GM12878 (cell line): ENCODE results near the gene GJB4. TPM values are rescaled to one million over a fixed set of nuclear protein-coding genes. Genes with fewer than 3 reads are reported as not detected.

Experiments used
- ATAC-seq: fragments of 200-7000 bp; cut with Tn5 transposase; 3 replicates; pipeline ENCODE4 v1.9.1; 2020; ENCODE audit warnings: mild to moderate bottlenecking, moderate library complexity
- BruUV-seq: library from RNA; stranded (reverse); fragments of 400-500 nt; replicated peaks from 2 replicates; lab custom pipeline; 2021; lab: Mats Ljungman, UMichigan
- CTCF ChIA-PET: fragments of 300-600 bp; sonication (Branson Sonifier 250); formaldehyde crosslinking; extraction: SDS; loops from one replicate; lab custom pipeline; 2021; ENCODE audit warnings: inconsistent platforms; lab: Yijun Ruan, JAX
- POLR2A ChIA-PET: fragments of 350-600 bp; formaldehyde crosslinking; extraction: SDS; loops from one replicate; lab custom pipeline; 2021; ENCODE audit warnings: inconsistent platforms; lab: Charles Lee
- RAD21 ChIA-PET: fragments of 300-600 bp; sonication (Branson Sonifier 250); formaldehyde crosslinking; loops from one replicate; lab custom pipeline; 2023; ENCODE audit warnings: antibody characterized with exemption; ENCODE audit not compliant: unreplicated experiment; lab: Charles Lee
- SMC1A ChIA-PET: fragments of 300-600 bp; sonication (Branson Sonifier 250); formaldehyde crosslinking; loops from one replicate; lab custom pipeline; 2023; ENCODE audit not compliant: unreplicated experiment, uncharacterized antibody; lab: Charles Lee
- DNase-seq: peaks from one replicate; pipeline ENCODE4 v3.0.0-alpha.2; 2011; ENCODE audit warnings: low read depth, low spot score
- FAIRE-seq: peaks from 3 replicates; lab custom pipeline; 2011; peaks lifted over from hg19 to GRCh38; lab: Jason Lieb, UNC
- H2AFZ ChIP-seq: 2 replicates; pipeline ENCODE4 v1.6.0; 2011; ENCODE audit warnings: low read depth, low read length, control low read depth; ENCODE audit not compliant: control insufficient read depth
- H3K27ac ChIP-seq: 2 replicates; pipeline ENCODE4 v1.5.1; 2011; ENCODE audit warnings: control low read depth; ENCODE audit not compliant: control insufficient read depth, insufficient read depth
- H3K27me3 ChIP-seq, 2 experiments: replicated peaks in 1 of 2; 2 replicates each; pipeline versions ENCODE4 v1.6.0 to v1.6.1; 2011; ENCODE audit warnings: low read length in 1 of 2; ENCODE audit not compliant: control insufficient read depth in 2 of 2, insufficient read depth in 2 of 2
- H3K36me3 ChIP-seq, 2 experiments: 2 replicates each; pipeline ENCODE4 v1.5.1; 2011; ENCODE audit warnings: low read length in 1 of 2; ENCODE audit not compliant: control insufficient read depth in 2 of 2, insufficient read depth in 2 of 2
- H3K4me1 ChIP-seq: 2 replicates; pipeline ENCODE4 v1.6.1; 2011; ENCODE audit warnings: mild to moderate bottlenecking, low read length, moderate library complexity, mixed read lengths; ENCODE audit not compliant: control insufficient read depth, insufficient read depth
- H3K4me2 ChIP-seq: 2 replicates; pipeline ENCODE4 v1.6.0; 2011; ENCODE audit warnings: control low read depth; ENCODE audit not compliant: control insufficient read depth, insufficient read depth
- H3K4me3 ChIP-seq: fragments of 200-600 bp; sonication (generic); 2 replicates; pipeline ENCODE4 v1.5.1; 2016
- H3K79me2 ChIP-seq: 2 replicates; pipeline ENCODE4 v1.6.0; 2011; ENCODE audit warnings: low read length; ENCODE audit not compliant: control insufficient read depth, insufficient read depth
- H3K9ac ChIP-seq: 2 replicates; pipeline ENCODE4 v1.8.0; 2011; ENCODE audit warnings: low read length, control low read depth, mixed read lengths; ENCODE audit not compliant: control insufficient read depth, insufficient read depth
- H3K9me3 ChIP-seq: replicated peaks from 3 replicates; pipeline ENCODE4 v1.5.1; 2011; ENCODE audit warnings: mild to moderate bottlenecking, low read length; ENCODE audit not compliant: control insufficient read depth, insufficient read depth
- H4K20me1 ChIP-seq: 2 replicates; pipeline ENCODE4 v1.6.0; 2011; ENCODE audit not compliant: control insufficient read depth, insufficient read depth
- ATF2 ChIP-seq: IDR thresholded peaks from 2 replicates; pipeline ENCODE4 v1.6.1; 2012; ENCODE audit warnings: low read length, inconsistent platforms
- ATF3 ChIP-seq: IDR thresholded peaks from 2 replicates; pipeline ENCODE4 v1.6.1; 2011; ENCODE audit warnings: low read depth, mild to moderate bottlenecking, low read length, moderate library complexity, borderline replicate concordance; ENCODE audit errors: extremely low read depth
- CBX5 ChIP-seq: sonication (generic); IDR thresholded peaks from 2 replicates; pipeline ENCODE4 v1.6.1; 2016; ENCODE audit warnings: low read depth, moderate library complexity, mild to moderate bottlenecking, inconsistent platforms
- EED ChIP-seq: sonication (generic); IDR thresholded peaks from 2 replicates; pipeline ENCODE4 v1.6.1; 2016; ENCODE audit warnings: antibody characterized with exemption, low read depth
- EGR1 ChIP-seq, 2 experiments: IDR thresholded peaks; 1 replicate in 1 of 2; 2 replicates in 1 of 2; pipeline ENCODE4 v1.6.1; 2011 to 2012; ENCODE audit warnings: low read depth in 2 of 2, low read length in 2 of 2, borderline replicate concordance in 1 of 2, mild to moderate bottlenecking in 1 of 2, moderate library complexity in 1 of 2
- FOXM1 ChIP-seq: IDR thresholded peaks from 2 replicates; pipeline ENCODE4 v1.6.1; 2012; ENCODE audit warnings: low read depth, mild to moderate bottlenecking, inconsistent platforms, low read length, moderate library complexity
- HDGF ChIP-seq: fragments of 450-650 bp; IDR thresholded peaks from 2 replicates; pipeline ENCODE4 v1.6.1; 2016; ENCODE audit warnings: antibody characterized with exemption
- IKZF2 ChIP-seq, 2 experiments: fragments of 450-650 bp; IDR thresholded peaks; 2 replicates each; pipeline ENCODE4 v1.6.1; 2017; ENCODE audit warnings: mild to moderate bottlenecking in 2 of 2, moderate library complexity in 2 of 2
- KDM1A ChIP-seq: fragments of 200-600 bp; sonication (generic); IDR thresholded peaks from 2 replicates; pipeline ENCODE4 v1.6.1; 2016; ENCODE audit warnings: borderline replicate concordance
- NFIC ChIP-seq: IDR thresholded peaks from 2 replicates; pipeline ENCODE4 v1.6.1; 2012; ENCODE audit warnings: low read depth, mild to moderate bottlenecking, inconsistent platforms, low read length, moderate library complexity
- POLR2AphosphoS2 ChIP-seq: IDR thresholded peaks from 2 replicates; pipeline ENCODE4 v1.6.1; 2011; ENCODE audit warnings: low read depth, mild to moderate bottlenecking, low read length, improper control_type of control experiment, moderate library complexity
- PRDM15 ChIP-seq: fragments of 450-650 bp; formaldehyde crosslinking; IDR thresholded peaks from 2 replicates; pipeline ENCODE4 v1.4.0; 2020; ENCODE audit warnings: mild to moderate bottlenecking, moderate library complexity
- RELB ChIP-seq: fragments of 450-650 bp; IDR thresholded peaks from 2 replicates; pipeline ENCODE4 v1.6.1; 2017; ENCODE audit warnings: low read depth, mild to moderate bottlenecking, moderate library complexity
- RFX5 ChIP-seq: IDR thresholded peaks from 2 replicates; pipeline ENCODE4 v1.6.1; 2011; ENCODE audit warnings: low read depth, low read length, improper control_type of control experiment
- RUNX3 ChIP-seq: IDR thresholded peaks from 2 replicates; pipeline ENCODE4 v1.6.1; 2012; ENCODE audit warnings: low read length, inconsistent platforms
- STAT1 ChIP-seq: fragments of 450-650 bp; conservative IDR thresholded peaks from 2 replicates; pipeline ENCODE4 v1.6.1; 2014; ENCODE audit warnings: antibody characterized with exemption, mild to moderate bottlenecking
- TARDBP ChIP-seq: IDR thresholded peaks from 2 replicates; pipeline ENCODE4 v1.6.1; 2016; ENCODE audit warnings: borderline replicate concordance
- ZNF622 ChIP-seq: fragments of 450-650 bp; IDR thresholded peaks from 2 replicates; pipeline ENCODE4 v1.6.1; 2017; ENCODE audit warnings: mild to moderate bottlenecking, inconsistent platforms
- WGBS: methylation state at CpG from one replicate; pipeline ENCODE4 v1.1.6; 2016; ENCODE audit warnings: low lambda C conversion rate; ENCODE audit not compliant: insufficient replicate concordance, insufficient coverage; ENCODE audit errors: missing lambda C conversion rate; 5-methylcytosine and 5-hydroxymethylcytosine counted together
- in situ Hi-C: fragments of 300-500 bp; cut with MboI; formaldehyde crosslinking; loops from 9 replicates; pipeline ENCODE4 v1.14.3; 2018; ENCODE audit warnings: mixed read lengths
- intact Hi-C: fragments of 100-400 bp; cut with micrococcal nuclease; formaldehyde crosslinking; loops from one replicate; pipeline ENCODE4 v1.14.2; 2022; ENCODE audit not compliant: unreplicated experiment
- polyA plus RNA-seq, 11 experiments: library from polyadenylated mRNA; depleted of rRNA in 4 of 11; unstranded in 6 of 11; stranded (reverse) in 5 of 11; fragments of >200 nt; fragmentation: Nextera tagmentation in 4 of 11; fragmentation: Illumina TruSeq in 1 of 11; extraction: Ambion mirVana in 4 of 11; extraction: Trizol in 1 of 11; gene quantifications; 1 replicate in 1 of 11; 2 replicates in 10 of 11; pipeline versions ENCODE4 v1.2.1 to v1.2.3, GENCODE V29; 2011 to 2016; ENCODE audit warnings: inconsistent platforms in 2 of 11, missing spikeins in 2 of 11, low read depth in 1 of 11
- total RNA-seq, 4 experiments: library from RNA; depleted of rRNA in 3 of 4; stranded (reverse); fragments of >200 nt in 3 of 4; fragmentation: Illumina TruSeq in 1 of 4; extraction: Trizol in 1 of 4; gene quantifications; 2 replicates each; pipeline versions ENCODE4 v1.2.1 to v1.2.3, GENCODE V29; 2013 to 2021

Gene GJB4
- total and polyA plus RNA-seq, 10 of the 15 experiments (the other 5 are each of a cell fraction or from before 2014, with no cell fraction given) = not detected

GRCh38 chr1:34796990-34797389 is 37.5 kb downstream of the GJB4 start (continued):
- no peak for TF ChIP-seq ZNF622
- TF ChIP-seq NFIC = no peak
- no peak for TF ChIP-seq TARDBP
- TF ChIP-seq CBX5 = no peak
- no peak for TF ChIP-seq POLR2AphosphoS2
- no peak for TF ChIP-seq ATF3
- TF ChIP-seq PRDM15 (CRISPR knock-in tag) = no peak
- no peak for TF ChIP-seq RFX5
- peak; percentile 77 for TF ChIP-seq RUNX3

- POLR2A ChIA-PET = no interaction called here
- Histone ChIP-seq H3K4me3 (no peak overlapping the region), H3K27ac (no peak overlapping the region), H3K27me3 (no peaks in the 10 kb centered on the region), H4K20me1 (no peaks in the 10 kb centered on the region), H3K4me2 (no peak overlapping the region; the same call in 1 of the 2 replicates), H3K36me3 (no peaks in the 10 kb centered on the region), H3K9me3 (no peaks in the 10 kb centered on the region; the same call in 2 of the 3 replicates), H3K4me1 (peaks cover 24% of the 10 kb centered on the region), H3K9ac (no peak overlapping the region), H2AFZ (no peak overlapping the region), H3K79me2 (no peaks in the 10 kb centered on the region)
- intact Hi-C loops = no loop called here
- SMC1A ChIA-PET = no interaction called here
- under 1% methylated on average over 6 of the region's 6 CpGs for WGBS
- ATAC-seq (peak; percentile 80), DNase-seq (peak; percentile 27), FAIRE-seq (no peak)
- CTCF ChIA-PET = no interaction called here
- RAD21 ChIA-PET = no interaction called here
- in situ Hi-C loops = no loop called here
- BruUV-seq = no TSS peak
- TF ChIP-seq HDGF (no peak), RUNX3 (peak; percentile 70), STAT1 (no peak), EED (peak; percentile 89), ATF2 (peak; percentile 27; the same call in 1 of the 2 replicates), FOXM1 (peak; percentile 41; the same call in 1 of the 2 replicates), IKZF2 (IDR thresholded peaks at IDR 0.05) (peak; percentile 67 to 75), EGR1 (IDR thresholded peaks at IDR 0.05; ENCODE audit: borderline replicate concordance in 1 of 2, low read depth in 2 of 2, low read length in 2 of 2) (no peak), NFIC (peak; percentile 77), RELB (peak; percentile 57; the same call in 1 of the 2 replicates), KDM1A (no peak)
Measured at GRCh38 chr1:34800214-34800613, 40.7 kb downstream of the GJB4 start.
